K562 (cell line): ENCODE results near the gene ZNF891. TPM values are rescaled to one million over a fixed set of nuclear protein-coding genes. Genes with fewer than 3 reads are reported as not detected.

Source experiments
- ARID2 ChIP-seq: fragments of 450-650 bp; IDR thresholded peaks from 2 replicates; pipeline ENCODE4 v1.6.1; 2017; ENCODE audit warnings: antibody characterized with exemption, mild to moderate bottlenecking
- COPS2 ChIP-seq: fragments of 450-650 bp; conservative IDR thresholded peaks from 2 replicates; pipeline ENCODE4 v1.6.1; 2016; ENCODE audit warnings: mild to moderate bottlenecking, moderate library complexity
- GABPB2 ChIP-seq: fragments of 250-450 bp; sonication (Bioruptor Pico); conservative IDR thresholded peaks from 2 replicates; pipeline ENCODE4 v1.5.1; 2021; ENCODE audit warnings: mild to moderate bottlenecking
- HCFC1 ChIP-seq: IDR thresholded peaks from 2 replicates; pipeline ENCODE4 v1.6.1; 2012; ENCODE audit warnings: low read depth, low read length, improper control_type of control experiment
- HOMEZ ChIP-seq: fragments of 250-450 bp; sonication (Bioruptor Pico); IDR thresholded peaks from 2 replicates; pipeline ENCODE4 v1.4.0; 2020; ENCODE audit warnings: mild to moderate bottlenecking, moderate library complexity
- MCM2 ChIP-seq: fragments of 450-650 bp; IDR thresholded peaks from 2 replicates; pipeline ENCODE4 v1.6.1; 2017; ENCODE audit warnings: low read depth, mild to moderate bottlenecking
- PHF20 ChIP-seq: fragments of 450-650 bp; IDR thresholded peaks from 2 replicates; pipeline ENCODE4 v1.6.1; 2018; ENCODE audit not compliant: partially characterized antibody
- PHF8 ChIP-seq: fragments of 200-600 bp; sonication (generic); IDR thresholded peaks from 2 replicates; pipeline ENCODE4 v1.6.1; 2012; ENCODE audit warnings: mixed run types, mild to moderate bottlenecking, inconsistent platforms, low read length, moderate library complexity, borderline replicate concordance
- POLR2G ChIP-seq: fragments of 200-400 bp; formaldehyde crosslinking; IDR thresholded peaks from 2 replicates; pipeline ENCODE4 v1.6.1; 2017; ENCODE audit warnings: low read depth, mild to moderate bottlenecking, antibody characterized with exemption, low read length, moderate library complexity
- PREB ChIP-seq: sonication (generic); formaldehyde crosslinking; IDR thresholded peaks from 2 replicates; pipeline ENCODE4 v1.8.1; 2023; ENCODE audit warnings: mild to moderate bottlenecking, missing genetic modification reagents
- RAD21 ChIP-seq, 2 experiments: fragments of 250-450 bp in 1 of 2; fragments of 450-650 bp in 1 of 2; sonication (Bioruptor Pico) in 1 of 2; formaldehyde crosslinking in 1 of 2; IDR thresholded peaks in 1 of 2; conservative IDR thresholded peaks in 1 of 2; 2 replicates each; pipeline versions ENCODE4 v1.4.0 to v1.8.0; 2020 to 2022; ENCODE audit warnings: mild to moderate bottlenecking in 2 of 2, moderate library complexity in 1 of 2
- RBFOX2 ChIP-seq: fragments of 200-400 bp; formaldehyde crosslinking; IDR thresholded peaks from 2 replicates; pipeline ENCODE4 v1.6.1; 2017; ENCODE audit warnings: low read depth, mild to moderate bottlenecking, low read length, moderate library complexity
- RBM25 ChIP-seq: fragments of 200-400 bp; formaldehyde crosslinking; IDR thresholded peaks from 2 replicates; pipeline ENCODE4 v1.6.1; 2018; ENCODE audit warnings: low read length, low read depth, moderate library complexity; ENCODE audit not compliant: severe bottlenecking
- RHOXF2B ChIP-seq: fragments of 250-450 bp; sonication (Bioruptor Pico); conservative IDR thresholded peaks from 2 replicates; pipeline ENCODE4 v1.5.1; 2021
- SREBF1 ChIP-seq: fragments of 150-350 bp; IDR thresholded peaks from 2 replicates; pipeline ENCODE4 v1.6.1; 2014; ENCODE audit warnings: antibody characterized with exemption, low read depth, low read length, borderline replicate concordance
- TCF7 ChIP-seq: sonication (generic); IDR thresholded peaks from 2 replicates; pipeline ENCODE4 v1.6.1; 2016; ENCODE audit warnings: antibody characterized with exemption, borderline replicate concordance
- U2AF1 ChIP-seq: fragments of 200-400 bp; formaldehyde crosslinking; optimal IDR thresholded peaks from 2 replicates; pipeline ENCODE3; 2017; ENCODE audit warnings: mild to moderate bottlenecking, low read depth, low read length, moderate library complexity
- YY1 ChIP-seq, 3 experiments: IDR thresholded peaks; 2 replicates each; pipeline ENCODE4 v1.6.1; 2011; ENCODE audit warnings: low read length in 2 of 3, mild to moderate bottlenecking in 2 of 3, moderate library complexity in 2 of 3, borderline replicate concordance in 1 of 3, control low read depth in 1 of 3, low read depth in 1 of 3; ENCODE audit not compliant: insufficient read depth in 3 of 3, insufficient replicate concordance in 2 of 3, control insufficient read depth in 1 of 3, insufficient read length in 1 of 3; ENCODE audit errors: extremely low read depth in 1 of 3
- ZNF354B ChIP-seq: fragments of 250-450 bp; sonication (Bioruptor Pico); IDR thresholded peaks from 2 replicates; pipeline ENCODE4 v1.4.0; 2020
- ZNF57 ChIP-seq: fragments of 450-650 bp; formaldehyde crosslinking; IDR thresholded peaks from 2 replicates; pipeline ENCODE4 v1.4.0; 2020; ENCODE audit warnings: mild to moderate bottlenecking, moderate library complexity
- ZNF583 ChIP-seq: fragments of 250-450 bp; sonication (Bioruptor Pico); IDR thresholded peaks from 2 replicates; pipeline ENCODE4 v1.4.0; 2020
- polyA plus RNA-seq, 8 experiments: library from polyadenylated mRNA; depleted of rRNA in 4 of 8; stranded (reverse) in 5 of 8; unstranded in 3 of 8; fragments of >200 nt; fragmentation: Nextera tagmentation in 2 of 8; fragmentation: Illumina TruSeq in 1 of 8; extraction: Ambion mirVana in 2 of 8; extraction: Trizol in 1 of 8; gene quantifications; 2 replicates each; pipeline versions ENCODE4 v1.2.1 to v1.2.3, GENCODE V29; 2011 to 2014; ENCODE audit warnings: inconsistent platforms in 1 of 8, missing spikeins in 1 of 8
- total RNA-seq, 7 experiments: library from RNA; depleted of rRNA in 6 of 7; stranded (reverse); fragments of >200 nt in 6 of 7; fragmentation: Illumina TruSeq in 2 of 7; extraction: Trizol in 2 of 7; gene quantifications; 2 replicates each; pipeline versions ENCODE4 v1.2.1 to v1.2.3, GENCODE V29; 2011 to 2021; ENCODE audit warnings: low replicate concordance in 1 of 7
- TF ChIP-seq, protein P1 (sequence below): fragments of 250-450 bp; sonication (Bioruptor Pico); IDR thresholded peaks from 2 replicates; pipeline ENCODE4 v1.8.0; 2021; ENCODE audit warnings: moderate library complexity, mild to moderate bottlenecking, inconsistent platforms
- TF ChIP-seq, protein P2 (sequence below): fragments of 450-650 bp; IDR thresholded peaks from 2 replicates; pipeline ENCODE4 v1.6.1; 2016; ENCODE audit warnings: low read depth, mild to moderate bottlenecking, moderate library complexity

Gene ZNF891
- total and polyA plus RNA-seq, 9 of the 15 experiments (the other 6 are each of a cell fraction or from before 2014, with no cell fraction given) = 0.41 to 2.0 (median 1.3) TPM

GRCh38 chr12:133130038-133130807 lies at the start of gene ZNF891, which contains the start of gene ZNF10 (continued):
- TF ChIP-seq PREB (CRISPR knock-in tag) = no peak
- peak; percentile 55; the same call in 1 of the 2 replicates for TF ChIP-seq ZNF583
- no peak for TF ChIP-seq HOMEZ
- TF ChIP-seq PHF20 = peak; percentile 32
- TF ChIP-seq TCF7 = no peak; the same call in 1 of the 2 replicates
- TF ChIP-seq ZNF354B (CRISPR knock-in tag) = no peak
- no peak for TF ChIP-seq U2AF1
- TF ChIP-seq RBM25 = peak; percentile 89
- peak; percentile 95 for TF ChIP-seq POLR2G
- no peak for TF ChIP-seq MCM2
- TF ChIP-seq RHOXF2B = no peak
- TF ChIP-seq, protein P1, sequence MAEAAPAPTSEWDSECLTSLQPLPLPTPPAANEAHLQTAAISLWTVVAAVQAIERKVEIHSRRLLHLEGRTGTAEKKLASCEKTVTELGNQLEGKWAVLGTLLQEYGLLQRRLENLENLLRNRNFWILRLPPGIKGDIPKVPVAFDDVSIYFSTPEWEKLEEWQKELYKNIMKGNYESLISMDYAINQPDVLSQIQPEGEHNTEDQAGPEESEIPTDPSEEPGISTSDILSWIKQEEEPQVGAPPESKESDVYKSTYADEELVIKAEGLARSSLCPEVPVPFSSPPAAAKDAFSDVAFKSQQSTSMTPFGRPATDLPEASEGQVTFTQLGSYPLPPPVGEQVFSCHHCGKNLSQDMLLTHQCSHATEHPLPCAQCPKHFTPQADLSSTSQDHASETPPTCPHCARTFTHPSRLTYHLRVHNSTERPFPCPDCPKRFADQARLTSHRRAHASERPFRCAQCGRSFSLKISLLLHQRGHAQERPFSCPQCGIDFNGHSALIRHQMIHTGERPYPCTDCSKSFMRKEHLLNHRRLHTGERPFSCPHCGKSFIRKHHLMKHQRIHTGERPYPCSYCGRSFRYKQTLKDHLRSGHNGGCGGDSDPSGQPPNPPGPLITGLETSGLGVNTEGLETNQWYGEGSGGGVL (CRISPR knock-in tag) = no peak
- peak; percentile 96 for TF ChIP-seq HCFC1
- TF ChIP-seq RAD21 (CRISPR knock-in tag; conservative IDR thresholded peaks at IDR 0.05 in 1 of 2, IDR thresholded peaks at IDR 0.05 in 1 of 2) = 0 out of 4 replicates have a peak, but pooled peaks of 1 of the 2 experiments have one; percentile 8
- TF ChIP-seq RBFOX2 = peak; percentile 95
- TF ChIP-seq, protein P2, sequence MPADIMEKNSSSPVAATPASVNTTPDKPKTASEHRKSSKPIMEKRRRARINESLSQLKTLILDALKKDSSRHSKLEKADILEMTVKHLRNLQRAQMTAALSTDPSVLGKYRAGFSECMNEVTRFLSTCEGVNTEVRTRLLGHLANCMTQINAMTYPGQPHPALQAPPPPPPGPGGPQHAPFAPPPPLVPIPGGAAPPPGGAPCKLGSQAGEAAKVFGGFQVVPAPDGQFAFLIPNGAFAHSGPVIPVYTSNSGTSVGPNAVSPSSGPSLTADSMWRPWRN = no peak; the same call in 1 of the 2 replicates
- TF ChIP-seq PHF8 = peak; percentile 84
- no peak for TF ChIP-seq SREBF1
- peak in 2 of 3 experiments; percentile 54 to 81 for TF ChIP-seq YY1 (IDR thresholded peaks at IDR 0.05; ENCODE audit: borderline replicate concordance in 1 of 3, control insufficient read depth in 1 of 3, extremely low read depth in 1 of 3, insufficient read depth in 3 of 3, insufficient read length in 1 of 3, insufficient replicate concordance in 2 of 3, low read depth in 1 of 3, low read length in 2 of 3)
- no peak for TF ChIP-seq GABPB2 (CRISPR knock-in tag)
- TF ChIP-seq COPS2 = no peak
- TF ChIP-seq ZNF57 = no peak
- TF ChIP-seq ARID2 = no peak
